ENCODE data around the gene SYCE1.

DNA sequence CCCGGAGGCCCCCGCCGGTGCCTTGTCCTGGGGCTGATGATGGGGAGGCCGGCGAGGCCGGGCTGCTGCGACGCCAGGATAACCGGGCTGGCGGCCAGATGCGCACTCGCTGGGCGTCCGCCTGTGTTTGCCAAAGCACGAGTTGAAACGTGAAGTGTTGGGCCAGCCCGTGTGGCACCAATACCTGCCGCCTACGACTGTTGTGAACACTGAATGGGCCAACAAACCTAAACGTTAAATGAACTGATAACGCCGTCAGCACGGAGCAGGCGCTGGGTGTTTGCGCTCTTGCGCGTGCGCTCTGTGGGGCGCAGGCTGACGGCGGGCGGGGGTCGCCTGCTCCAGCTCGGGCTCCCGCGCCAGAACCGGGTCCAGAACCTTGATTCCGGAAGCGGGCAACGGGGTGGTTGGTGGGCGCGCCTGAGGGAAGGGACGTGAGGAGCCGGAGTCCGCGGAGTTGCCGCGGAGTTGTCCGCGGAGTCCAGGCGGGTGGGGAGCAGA is 37.6 kb downstream of the SYCE1 start:
- no peak for TF ChIP-seq CTCF (IDR thresholded peaks at IDR 0.05; ENCODE audit: insufficient read depth, low read length, poor library complexity, severe bottlenecking)
- no peak for TF ChIP-seq EZH2phosphoT487 (conservative IDR thresholded peaks at IDR 0.05; ENCODE audit: low read length)

All from SU-DHL-6 (cell line).